GM23338 (cell line): ENCODE data around the gene HIGD2B. TPM values are rescaled to one million over a fixed set of nuclear protein-coding genes. Genes with fewer than 3 reads are reported as not detected.

Source experiments
- ATAC-seq: fragments of 200-7000 bp; cut with Tn5 transposase; 3 replicates; pipeline ENCODE4 v1.9.1; 2020
- DNase-seq: peaks from one replicate; pipeline ENCODE4 v3.0.0-alpha.2; 2015; ENCODE audit warnings: low spot score
- H2AFZ ChIP-seq: fragments of 200-600 bp; sonication (generic); 2 replicates; pipeline ENCODE4 v1.8.0; 2016; ENCODE audit warnings: antibody characterized with exemption, mild to moderate bottlenecking, moderate library complexity
- H3F3A ChIP-seq: fragments of 200-600 bp; sonication (generic); replicated peaks from 2 replicates; pipeline ENCODE4 v1.8.0; 2017; ENCODE audit warnings: antibody characterized with exemption, mixed run types, low read depth
- H3K27ac ChIP-seq: fragments of 200-600 bp; sonication (generic); 2 replicates; pipeline ENCODE4 v1.6.1; 2016; ENCODE audit warnings: low read depth
- H3K27me3 ChIP-seq: fragments of 200-600 bp; sonication (generic); 2 replicates; pipeline ENCODE4 v1.8.0; 2016; ENCODE audit warnings: mild to moderate bottlenecking, mixed run types, moderate library complexity; ENCODE audit not compliant: insufficient read depth
- H3K36me3 ChIP-seq: fragments of 200-600 bp; sonication (generic); 2 replicates; pipeline ENCODE4 v1.8.0; 2016; ENCODE audit warnings: mild to moderate bottlenecking; ENCODE audit not compliant: insufficient read depth
- H3K4me1 ChIP-seq: fragments of 200-600 bp; sonication (generic); 2 replicates; pipeline ENCODE4 v1.8.0; 2016; ENCODE audit warnings: mild to moderate bottlenecking, moderate library complexity; ENCODE audit not compliant: insufficient read depth
- H3K4me2 ChIP-seq: fragments of 200-600 bp; sonication (generic); 2 replicates; pipeline ENCODE4 v1.7.1; 2017; ENCODE audit warnings: mixed run types
- H3K4me3 ChIP-seq: fragments of 200-600 bp; sonication (generic); 2 replicates; pipeline ENCODE4 v1.6.1; 2016; ENCODE audit warnings: mixed run types
- H3K79me2 ChIP-seq: fragments of 200-600 bp; sonication (generic); replicated peaks from 2 replicates; pipeline ENCODE4 v1.8.0; 2017; ENCODE audit warnings: mild to moderate bottlenecking; ENCODE audit not compliant: insufficient read depth
- H3K9me2 ChIP-seq: fragments of 200-600 bp; sonication (generic); 2 replicates; pipeline ENCODE4 v1.8.0; 2017; ENCODE audit not compliant: insufficient read depth
- H4K20me1 ChIP-seq: fragments of 200-600 bp; sonication (generic); replicated peaks from 2 replicates; pipeline ENCODE4 v1.8.0; 2017; ENCODE audit warnings: mild to moderate bottlenecking; ENCODE audit not compliant: insufficient read depth
- H3K27ac Mint-ChIP-seq: 2 replicates; pipeline ENCODE4 v1.8.0; 2020; ENCODE audit warnings: inconsistent platforms, mild to moderate bottlenecking, moderate library complexity, mixed read lengths
- H3K27me3 Mint-ChIP-seq: 3 replicates; pipeline ENCODE4 v1.8.0; 2022; ENCODE audit warnings: low read depth, mild to moderate bottlenecking, moderate library complexity, mixed read lengths, inconsistent platforms; ENCODE audit not compliant: insufficient read depth, poor library complexity
- H3K36me3 Mint-ChIP-seq: 3 replicates; pipeline ENCODE4 v1.8.0; 2021; ENCODE audit warnings: low read depth, mild to moderate bottlenecking, inconsistent platforms, moderate library complexity, mixed read lengths
- H3K4me1 Mint-ChIP-seq: 3 replicates; pipeline ENCODE4 v1.8.0; 2020; ENCODE audit warnings: mild to moderate bottlenecking, inconsistent platforms, mixed read lengths
- H3K4me3 Mint-ChIP-seq: 3 replicates; pipeline ENCODE4 v1.8.0; 2021; ENCODE audit warnings: moderate library complexity, mild to moderate bottlenecking, inconsistent platforms, mixed read lengths
- H3K9me3 Mint-ChIP-seq: 3 replicates; pipeline ENCODE4 v1.8.0; 2020; ENCODE audit warnings: moderate library complexity, mild to moderate bottlenecking, inconsistent platforms, mixed read lengths
- EZH2phosphoT487 ChIP-seq: fragments of 200-600 bp; sonication (generic); IDR thresholded peaks from one replicate; pipeline ENCODE4 v1.8.1; 2018; ENCODE audit warnings: antibody characterized with exemption; ENCODE audit not compliant: unreplicated experiment
- JUNB ChIP-seq: IDR thresholded peaks from one replicate; pipeline ENCODE4 v1.6.1; 2016; ENCODE audit warnings: antibody characterized with exemption; ENCODE audit not compliant: unreplicated experiment
- NANOG ChIP-seq: IDR thresholded peaks from 2 replicates; pipeline ENCODE4 v1.6.1; 2016; ENCODE audit warnings: antibody characterized with exemption, borderline replicate concordance
- STAT1 ChIP-seq: IDR thresholded peaks from one replicate; pipeline ENCODE4 v1.6.1; 2016; ENCODE audit warnings: antibody characterized with exemption; ENCODE audit not compliant: unreplicated experiment
- ZNF114 ChIP-seq: fragments of 250-450 bp; sonication (Bioruptor Pico); IDR thresholded peaks from 2 replicates; pipeline ENCODE4 v1.5.0; 2020; ENCODE audit warnings: mild to moderate bottlenecking, moderate library complexity
- ZNF331 ChIP-seq: fragments of 250-450 bp; sonication (Bioruptor Pico); IDR thresholded peaks from 2 replicates; pipeline ENCODE4 v1.5.0; 2020; ENCODE audit warnings: low read depth, mild to moderate bottlenecking, moderate library complexity
- polyA plus RNA-seq: library from polyadenylated mRNA; unstranded; fragments of >200 nt; fragmentation: Nextera tagmentation; extraction: Ambion mirVana; gene quantifications from 2 replicates; pipeline ENCODE4 v1.2.1, GENCODE V29; 2016
- total RNA-seq: library from RNA; depleted of rRNA; stranded (reverse); fragments of >200 nt; shearing (Covaris generic); gene quantifications from 2 replicates; pipeline ENCODE4 v1.2.3, GENCODE V29; 2014
- TF ChIP-seq, protein P1 (sequence below): IDR thresholded peaks from 2 replicates; pipeline ENCODE4 v1.6.1; 2016; ENCODE audit warnings: antibody characterized with exemption
- TF ChIP-seq, protein P2 (sequence below), 2 experiments: fragments of 200-600 bp in 1 of 2; sonication (generic) in 1 of 2; conservative IDR thresholded peaks; 2 replicates each; pipeline versions ENCODE4 v1.5.1 to v1.6.1; 2016 to 2017; ENCODE audit warnings: antibody characterized with exemption in 2 of 2, low read depth in 2 of 2, mild to moderate bottlenecking in 2 of 2, moderate library complexity in 1 of 2
- TF ChIP-seq, protein P3 (sequence below): fragments of 250-450 bp; sonication (Bioruptor Pico); IDR thresholded peaks from 2 replicates; pipeline ENCODE4 v1.5.0; 2020; ENCODE audit warnings: mild to moderate bottlenecking, moderate library complexity

HIGD2B gene
- total and polyA plus RNA-seq, 2 experiments from 2014 or later, result not detected

GRCh38 chr15:72688697-72689096 lies 2.7 kb upstream of the HIGD2B start:
- DNase-seq (no peak), ATAC-seq (no peak)
- Histone ChIP-seq H3K79me2 (peaks cover 51% of the 10 kb centered on the region), H3K4me2 (no peak overlapping the region), H3K27ac (no peak overlapping the region), H3K4me1 (peaks cover 5% of the 10 kb centered on the region; the same call in 1 of the 2 replicates), H3K36me3 (no peaks in the 10 kb centered on the region), H3K27me3 (no peaks in the 10 kb centered on the region), H3K9me2 (no peaks in the 10 kb centered on the region), H3K4me3 (no peak overlapping the region), H2AFZ (no peak overlapping the region), H3F3A (peaks cover 10% of the 10 kb centered on the region), H4K20me1 (no peaks in the 10 kb centered on the region)
- H3K27ac Mint-ChIP-seq, result no peak overlapping the region
- H3K36me3 Mint-ChIP-seq, result no peaks in the 10 kb centered on the region
- H3K4me3 Mint-ChIP-seq, result no peak overlapping the region
- H3K9me3 Mint-ChIP-seq, result no peaks in the 10 kb centered on the region; the same call in 2 of the 3 replicates
- TF ChIP-seq, protein P1, sequence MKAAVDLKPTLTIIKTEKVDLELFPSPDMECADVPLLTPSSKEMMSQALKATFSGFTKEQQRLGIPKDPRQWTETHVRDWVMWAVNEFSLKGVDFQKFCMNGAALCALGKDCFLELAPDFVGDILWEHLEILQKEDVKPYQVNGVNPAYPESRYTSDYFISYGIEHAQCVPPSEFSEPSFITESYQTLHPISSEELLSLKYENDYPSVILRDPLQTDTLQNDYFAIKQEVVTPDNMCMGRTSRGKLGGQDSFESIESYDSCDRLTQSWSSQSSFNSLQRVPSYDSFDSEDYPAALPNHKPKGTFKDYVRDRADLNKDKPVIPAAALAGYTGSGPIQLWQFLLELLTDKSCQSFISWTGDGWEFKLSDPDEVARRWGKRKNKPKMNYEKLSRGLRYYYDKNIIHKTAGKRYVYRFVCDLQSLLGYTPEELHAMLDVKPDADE, result no peak
- TF ChIP-seq NANOG, result no peak
- TF ChIP-seq, protein P2, sequence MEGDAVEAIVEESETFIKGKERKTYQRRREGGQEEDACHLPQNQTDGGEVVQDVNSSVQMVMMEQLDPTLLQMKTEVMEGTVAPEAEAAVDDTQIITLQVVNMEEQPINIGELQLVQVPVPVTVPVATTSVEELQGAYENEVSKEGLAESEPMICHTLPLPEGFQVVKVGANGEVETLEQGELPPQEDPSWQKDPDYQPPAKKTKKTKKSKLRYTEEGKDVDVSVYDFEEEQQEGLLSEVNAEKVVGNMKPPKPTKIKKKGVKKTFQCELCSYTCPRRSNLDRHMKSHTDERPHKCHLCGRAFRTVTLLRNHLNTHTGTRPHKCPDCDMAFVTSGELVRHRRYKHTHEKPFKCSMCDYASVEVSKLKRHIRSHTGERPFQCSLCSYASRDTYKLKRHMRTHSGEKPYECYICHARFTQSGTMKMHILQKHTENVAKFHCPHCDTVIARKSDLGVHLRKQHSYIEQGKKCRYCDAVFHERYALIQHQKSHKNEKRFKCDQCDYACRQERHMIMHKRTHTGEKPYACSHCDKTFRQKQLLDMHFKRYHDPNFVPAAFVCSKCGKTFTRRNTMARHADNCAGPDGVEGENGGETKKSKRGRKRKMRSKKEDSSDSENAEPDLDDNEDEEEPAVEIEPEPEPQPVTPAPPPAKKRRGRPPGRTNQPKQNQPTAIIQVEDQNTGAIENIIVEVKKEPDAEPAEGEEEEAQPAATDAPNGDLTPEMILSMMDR (conservative IDR thresholded peaks at IDR 0.05; ENCODE audit: low read depth in 2 of 2), result no peak
- TF ChIP-seq STAT1, result no peak
- no peak for TF ChIP-seq JUNB
- peaks cover 8% of the 10 kb centered on the region for H3K27me3 Mint-ChIP-seq
- H3K4me1 Mint-ChIP-seq, result peaks cover 6% of the 10 kb centered on the region; the same call in 2 of the 3 replicates

GRCh38 chr15:72685301-72685924 lies 569 bp downstream of the HIGD2B start:
- no peaks in the 10 kb centered on the region for H3K36me3 Mint-ChIP-seq
- peaks cover 10% of the 10 kb centered on the region for H3F3A ChIP-seq
- H4K20me1 ChIP-seq, result no peaks in the 10 kb centered on the region
- H3K4me2 ChIP-seq, result peak overlapping the region; percentile 82
- peaks cover 5% of the 10 kb centered on the region for H3K27me3 Mint-ChIP-seq
- no peaks in the 10 kb centered on the region for H3K36me3 ChIP-seq
- peak overlapping the region; percentile 95 for H3K27ac ChIP-seq
- no peaks in the 10 kb centered on the region; the same call in 2 of the 3 replicates for H3K9me3 Mint-ChIP-seq
- peaks cover 14% of the 10 kb centered on the region; the same call in 2 of the 3 replicates for H3K4me1 Mint-ChIP-seq
- ATAC-seq (no peak), DNase-seq (no peak)
- peak overlapping the region; percentile 87 for H3K4me3 Mint-ChIP-seq
- H3K27ac Mint-ChIP-seq, result peak overlapping the region; percentile 97
- peak overlapping the region; percentile 76 for H2AFZ ChIP-seq
- no peaks in the 10 kb centered on the region for H3K9me2 ChIP-seq
- no peaks in the 10 kb centered on the region for H3K27me3 ChIP-seq
- H3K4me3 ChIP-seq, result peak overlapping the region; percentile 66
- peaks cover 5% of the 10 kb centered on the region; the same call in 1 of the 2 replicates for H3K4me1 ChIP-seq
- H3K79me2 ChIP-seq, result peaks cover 26% of the 10 kb centered on the region
- TF ChIP-seq STAT1 (no peak), ZNF114 (no peak), EZH2phosphoT487 (no peak), ZNF331 (CRISPR knock-in tag) (no peak), JUNB (no peak)
- TF ChIP-seq, protein P1, result no peak
- TF ChIP-seq, protein P3, sequence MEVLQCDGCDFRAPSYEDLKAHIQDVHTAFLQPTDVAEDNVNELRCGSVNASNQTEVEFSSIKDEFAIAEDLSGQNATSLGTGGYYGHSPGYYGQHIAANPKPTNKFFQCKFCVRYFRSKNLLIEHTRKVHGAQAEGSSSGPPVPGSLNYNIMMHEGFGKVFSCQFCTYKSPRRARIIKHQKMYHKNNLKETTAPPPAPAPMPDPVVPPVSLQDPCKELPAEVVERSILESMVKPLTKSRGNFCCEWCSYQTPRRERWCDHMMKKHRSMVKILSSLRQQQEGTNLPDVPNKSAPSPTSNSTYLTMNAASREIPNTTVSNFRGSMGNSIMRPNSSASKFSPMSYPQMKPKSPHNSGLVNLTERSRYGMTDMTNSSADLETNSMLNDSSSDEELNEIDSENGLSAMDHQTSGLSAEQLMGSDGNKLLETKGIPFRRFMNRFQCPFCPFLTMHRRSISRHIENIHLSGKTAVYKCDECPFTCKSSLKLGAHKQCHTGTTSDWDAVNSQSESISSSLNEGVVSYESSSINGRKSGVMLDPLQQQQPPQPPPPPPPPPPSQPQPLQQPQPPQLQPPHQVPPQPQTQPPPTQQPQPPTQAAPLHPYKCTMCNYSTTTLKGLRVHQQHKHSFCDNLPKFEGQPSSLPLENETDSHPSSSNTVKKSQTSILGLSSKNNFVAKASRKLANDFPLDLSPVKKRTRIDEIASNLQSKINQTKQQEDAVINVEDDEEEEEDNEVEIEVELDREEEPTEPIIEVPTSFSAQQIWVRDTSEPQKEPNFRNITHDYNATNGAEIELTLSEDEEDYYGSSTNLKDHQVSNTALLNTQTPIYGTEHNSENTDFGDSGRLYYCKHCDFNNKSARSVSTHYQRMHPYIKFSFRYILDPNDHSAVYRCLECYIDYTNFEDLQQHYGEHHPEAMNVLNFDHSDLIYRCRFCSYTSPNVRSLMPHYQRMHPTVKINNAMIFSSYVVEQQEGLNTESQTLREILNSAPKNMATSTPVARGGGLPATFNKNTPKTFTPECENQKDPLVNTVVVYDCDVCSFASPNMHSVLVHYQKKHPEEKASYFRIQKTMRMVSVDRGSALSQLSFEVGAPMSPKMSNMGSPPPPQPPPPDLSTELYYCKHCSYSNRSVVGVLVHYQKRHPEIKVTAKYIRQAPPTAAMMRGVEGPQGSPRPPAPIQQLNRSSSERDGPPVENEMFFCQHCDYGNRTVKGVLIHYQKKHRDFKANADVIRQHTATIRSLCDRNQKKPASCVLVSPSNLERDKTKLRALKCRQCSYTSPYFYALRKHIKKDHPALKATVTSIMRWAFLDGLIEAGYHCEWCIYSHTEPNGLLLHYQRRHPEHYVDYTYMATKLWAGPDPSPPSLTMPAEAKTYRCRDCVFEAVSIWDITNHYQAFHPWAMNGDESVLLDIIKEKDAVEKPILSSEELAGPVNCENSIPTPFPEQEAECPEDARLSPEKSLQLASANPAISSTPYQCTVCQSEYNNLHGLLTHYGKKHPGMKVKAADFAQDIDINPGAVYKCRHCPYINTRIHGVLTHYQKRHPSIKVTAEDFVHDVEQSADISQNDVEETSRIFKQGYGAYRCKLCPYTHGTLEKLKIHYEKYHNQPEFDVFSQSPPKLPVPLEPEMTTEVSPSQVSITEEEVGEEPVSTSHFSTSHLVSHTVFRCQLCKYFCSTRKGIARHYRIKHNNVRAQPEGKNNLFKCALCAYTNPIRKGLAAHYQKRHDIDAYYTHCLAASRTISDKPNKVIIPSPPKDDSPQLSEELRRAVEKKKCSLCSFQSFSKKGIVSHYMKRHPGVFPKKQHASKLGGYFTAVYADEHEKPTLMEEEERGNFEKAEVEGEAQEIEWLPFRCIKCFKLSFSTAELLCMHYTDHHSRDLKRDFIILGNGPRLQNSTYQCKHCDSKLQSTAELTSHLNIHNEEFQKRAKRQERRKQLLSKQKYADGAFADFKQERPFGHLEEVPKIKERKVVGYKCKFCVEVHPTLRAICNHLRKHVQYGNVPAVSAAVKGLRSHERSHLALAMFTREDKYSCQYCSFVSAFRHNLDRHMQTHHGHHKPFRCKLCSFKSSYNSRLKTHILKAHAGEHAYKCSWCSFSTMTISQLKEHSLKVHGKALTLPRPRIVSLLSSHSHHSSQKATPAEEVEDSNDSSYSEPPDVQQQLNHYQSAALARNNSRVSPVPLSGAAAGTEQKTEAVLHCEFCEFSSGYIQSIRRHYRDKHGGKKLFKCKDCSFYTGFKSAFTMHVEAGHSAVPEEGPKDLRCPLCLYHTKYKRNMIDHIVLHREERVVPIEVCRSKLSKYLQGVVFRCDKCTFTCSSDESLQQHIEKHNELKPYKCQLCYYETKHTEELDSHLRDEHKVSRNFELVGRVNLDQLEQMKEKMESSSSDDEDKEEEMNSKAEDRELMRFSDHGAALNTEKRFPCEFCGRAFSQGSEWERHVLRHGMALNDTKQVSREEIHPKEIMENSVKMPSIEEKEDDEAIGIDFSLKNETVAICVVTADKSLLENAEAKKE, result no peak
